ENCODE data around the gene RAD51AP1.
"Not testable (repeated sequence)": the region's sequence is repeated elsewhere in the genome, so short reads cannot be mapped to it uniquely, and the experiment has no call there.

Gene RAD51AP1

GRCh38 chr12:4538207-4539160 is at the start of gene RAD51AP1:
RAD51AP1 (plus strand) TSS chr12:4538890; CDS start chr12:4538940, 50 bp downstream.
- peak; percentile 84 to 89 for DNase-seq (ENCODE audit: low read depth in 1 of 2, low spot score in 1 of 2)

GRCh38 chr12:4489556-4489955 is 49.1 kb upstream of the RAD51AP1 start:
- no peak for DNase-seq (ENCODE audit: low read depth in 1 of 2, low spot score in 1 of 2)

GRCh38 chr12:4490973-4491372 is 47.7 kb upstream of the RAD51AP1 start:
- no peak for DNase-seq (ENCODE audit: low read depth in 1 of 2, low spot score in 1 of 2)

- no peak for DNase-seq (ENCODE audit: low read depth in 1 of 2, low spot score in 1 of 2)
Measured at GRCh38 chr12:4496145-4496838, 42.4 kb upstream of the RAD51AP1 start.

GRCh38 chr12:4499186-4499585 is 39.5 kb upstream of the RAD51AP1 start:
- no peak for DNase-seq (ENCODE audit: low read depth in 1 of 2, low spot score in 1 of 2)

- no peak for DNase-seq (ENCODE audit: low read depth in 1 of 2, low spot score in 1 of 2)
Measured at GRCh38 chr12:4505376-4505986, 33.2 kb upstream of the RAD51AP1 start.

- no peak for DNase-seq (ENCODE audit: low read depth in 1 of 2, low spot score in 1 of 2)
Measured at GRCh38 chr12:4506430-4506829, 32.3 kb upstream of the RAD51AP1 start.

- no peak for DNase-seq (ENCODE audit: low read depth in 1 of 2, low spot score in 1 of 2)
Measured at GRCh38 chr12:4506870-4507269, 31.8 kb upstream of the RAD51AP1 start.

GRCh38 chr12:4508503-4508902 is 30.2 kb upstream of the RAD51AP1 start:
- DNase-seq (ENCODE audit: low read depth in 1 of 2, low spot score in 1 of 2): not testable (repeated sequence)

GRCh38 chr12:4509269-4509668 is 29.4 kb upstream of the RAD51AP1 start:
- not testable (repeated sequence) for DNase-seq (ENCODE audit: low read depth in 1 of 2, low spot score in 1 of 2)

- DNase-seq (ENCODE audit: low read depth in 1 of 2, low spot score in 1 of 2): no peak
Measured at GRCh38 chr12:4518106-4518728, 20.5 kb upstream of the RAD51AP1 start.

- DNase-seq (ENCODE audit: low read depth in 1 of 2, low spot score in 1 of 2): not testable (repeated sequence)
Measured at GRCh38 chr12:4523443-4523842, 15.2 kb upstream of the RAD51AP1 start.

- no peak for DNase-seq (ENCODE audit: low read depth in 1 of 2, low spot score in 1 of 2)
Measured at GRCh38 chr12:4526923-4527546, 11.7 kb upstream of the RAD51AP1 start.

- no peak for DNase-seq (ENCODE audit: low read depth in 1 of 2, low spot score in 1 of 2)
Measured at GRCh38 chr12:4530160-4530559, 8.5 kb upstream of the RAD51AP1 start.

GRCh38 chr12:4530982-4531586 is 7.6 kb upstream of the RAD51AP1 start:
- DNase-seq (ENCODE audit: low read depth in 1 of 2, low spot score in 1 of 2): no peak

GRCh38 chr12:4535092-4535491 is 3.6 kb upstream of the RAD51AP1 start:
- no peak for DNase-seq (ENCODE audit: low read depth in 1 of 2, low spot score in 1 of 2)

- no peak for DNase-seq (ENCODE audit: low read depth in 1 of 2, low spot score in 1 of 2)
Measured at GRCh38 chr12:4535871-4536270, 2.8 kb upstream of the RAD51AP1 start.

- no peak for DNase-seq (ENCODE audit: low read depth in 1 of 2, low spot score in 1 of 2)
Measured at GRCh38 chr12:4539167-4539870, 629 bp downstream of the RAD51AP1 start.

GRCh38 chr12:4540170-4540569 is 1.5 kb downstream of the RAD51AP1 start:
- DNase-seq (ENCODE audit: low read depth in 1 of 2, low spot score in 1 of 2): no peak

- no peak for DNase-seq (ENCODE audit: low read depth in 1 of 2, low spot score in 1 of 2)
Measured at GRCh38 chr12:4540638-4541037, 1.9 kb downstream of the RAD51AP1 start.

All from stimulated activated CD4-positive, alpha-beta T cell treated with anti-CD3 and anti-CD28 coated beads, Interleukin-15, amount 100 ng/mL, for 1 hour (primary cell).